Thyroid gland (tissue), 4 donors: ENCODE measurements around the gene ZBTB48. TPM values are rescaled to one million over a fixed set of nuclear protein-coding genes. Genes with fewer than 3 reads are reported as not detected.

Experiments used
- DNase-seq, 2 donors: peaks; one replicate each; pipeline ENCODE4 v3.0.0-alpha.2; 2019
- H3K27ac ChIP-seq, 3 donors: fragments of 200-600 bp; sonication (generic); 1 replicate in 2 of 3; 2 replicates in 1 of 3; pipeline ENCODE4 v1.5.1; 2016 to 2019; ENCODE audit warnings: mild to moderate bottlenecking in 1 of 3, moderate library complexity in 1 of 3
- H3K27me3 ChIP-seq: fragments of 200-600 bp; sonication (generic); one replicate; pipeline ENCODE4 v1.5.1; 2019
- H3K36me3 ChIP-seq, 2 donors: fragments of 200-600 bp; sonication (generic); one replicate each; pipeline ENCODE4 v1.5.1; 2016 to 2019
- H3K4me1 ChIP-seq, 2 donors: fragments of 200-600 bp; sonication (generic); one replicate each; pipeline ENCODE4 v1.5.1; 2017 to 2019
- H3K4me3 ChIP-seq, 3 donors: fragments of 200-600 bp; sonication (generic); replicated peaks in 1 of 3; 1 replicate in 2 of 3; 2 replicates in 1 of 3; pipeline ENCODE4 v1.5.1; 2016; ENCODE audit warnings: mild to moderate bottlenecking in 1 of 3
- H3K9me3 ChIP-seq: fragments of 200-600 bp; sonication (generic); one replicate; pipeline ENCODE4 v1.5.1; 2017
- POLR2A ChIP-seq, 2 donors: fragments of 450-650 bp; IDR thresholded peaks; one replicate each; pipeline ENCODE4 v1.6.1; 2017; ENCODE audit warnings: antibody characterized with exemption in 2 of 2, mild to moderate bottlenecking in 2 of 2, moderate library complexity in 1 of 2
- WGBS, 2 donors: methylation state at CpG; one replicate each; pipeline ENCODE4 v1.1.5; 2017; 5-methylcytosine and 5-hydroxymethylcytosine counted together
- intact Hi-C: fragments of 100-400 bp; cut with DNase I; formaldehyde crosslinking; loops from one replicate; pipeline ENCODE4 v1.15.1; 2023
- total RNA-seq, 4 donors: library from RNA; depleted of rRNA; stranded (reverse); fragments of >200 nt; gene quantifications; one replicate each; pipeline ENCODE4 v1.2.3, GENCODE V29; 2016
- TF ChIP-seq, protein P1 (sequence below), 6 experiments: fragments of 200-600 bp in 3 of 6; fragments of 450-650 bp in 3 of 6; sonication (generic) in 3 of 6; IDR thresholded peaks; one replicate each; pipeline ENCODE4 v1.5.1; 2016 to 2019; ENCODE audit warnings: antibody characterized with exemption in 6 of 6, mild to moderate bottlenecking in 2 of 6, inconsistent platforms in 1 of 6, moderate library complexity in 1 of 6

ZBTB48 gene
- total RNA-seq, 4 donors from 2014 or later, result 22.7 to 33.8 (median 29.4) TPM

- peak overlapping the region; percentile 90 to 94 (median 93) for H3K27ac ChIP-seq
- H3K36me3 ChIP-seq, result no peaks in the 10 kb centered on the region
- H3K4me3 ChIP-seq, result peak overlapping the region; percentile 17 to 100 (median 26)
- intact Hi-C loops, result no loop called here
- DNase-seq, result peak; percentile 54 to 56
- WGBS, 2 donors, result 0 to 2% methylated on average over 20 to 22 of the region's 67 CpGs
- TF ChIP-seq, protein P1, sequence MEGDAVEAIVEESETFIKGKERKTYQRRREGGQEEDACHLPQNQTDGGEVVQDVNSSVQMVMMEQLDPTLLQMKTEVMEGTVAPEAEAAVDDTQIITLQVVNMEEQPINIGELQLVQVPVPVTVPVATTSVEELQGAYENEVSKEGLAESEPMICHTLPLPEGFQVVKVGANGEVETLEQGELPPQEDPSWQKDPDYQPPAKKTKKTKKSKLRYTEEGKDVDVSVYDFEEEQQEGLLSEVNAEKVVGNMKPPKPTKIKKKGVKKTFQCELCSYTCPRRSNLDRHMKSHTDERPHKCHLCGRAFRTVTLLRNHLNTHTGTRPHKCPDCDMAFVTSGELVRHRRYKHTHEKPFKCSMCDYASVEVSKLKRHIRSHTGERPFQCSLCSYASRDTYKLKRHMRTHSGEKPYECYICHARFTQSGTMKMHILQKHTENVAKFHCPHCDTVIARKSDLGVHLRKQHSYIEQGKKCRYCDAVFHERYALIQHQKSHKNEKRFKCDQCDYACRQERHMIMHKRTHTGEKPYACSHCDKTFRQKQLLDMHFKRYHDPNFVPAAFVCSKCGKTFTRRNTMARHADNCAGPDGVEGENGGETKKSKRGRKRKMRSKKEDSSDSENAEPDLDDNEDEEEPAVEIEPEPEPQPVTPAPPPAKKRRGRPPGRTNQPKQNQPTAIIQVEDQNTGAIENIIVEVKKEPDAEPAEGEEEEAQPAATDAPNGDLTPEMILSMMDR (IDR thresholded peaks at IDR 0.05), result no peak
- TF ChIP-seq POLR2A (IDR thresholded peaks at IDR 0.05), result peak in 1 of 2 donors; percentile 58
- H3K4me1 ChIP-seq, result peaks cover 8 to 25% of the 10 kb centered on the region in 2 donors
- no peaks in the 10 kb centered on the region for H3K9me3 ChIP-seq
- H3K27me3 ChIP-seq, result no peaks in the 10 kb centered on the region
Measured at GRCh38 chr1:6612641-6613360, 33.0 kb downstream of the ZBTB48 start.

DNA sequence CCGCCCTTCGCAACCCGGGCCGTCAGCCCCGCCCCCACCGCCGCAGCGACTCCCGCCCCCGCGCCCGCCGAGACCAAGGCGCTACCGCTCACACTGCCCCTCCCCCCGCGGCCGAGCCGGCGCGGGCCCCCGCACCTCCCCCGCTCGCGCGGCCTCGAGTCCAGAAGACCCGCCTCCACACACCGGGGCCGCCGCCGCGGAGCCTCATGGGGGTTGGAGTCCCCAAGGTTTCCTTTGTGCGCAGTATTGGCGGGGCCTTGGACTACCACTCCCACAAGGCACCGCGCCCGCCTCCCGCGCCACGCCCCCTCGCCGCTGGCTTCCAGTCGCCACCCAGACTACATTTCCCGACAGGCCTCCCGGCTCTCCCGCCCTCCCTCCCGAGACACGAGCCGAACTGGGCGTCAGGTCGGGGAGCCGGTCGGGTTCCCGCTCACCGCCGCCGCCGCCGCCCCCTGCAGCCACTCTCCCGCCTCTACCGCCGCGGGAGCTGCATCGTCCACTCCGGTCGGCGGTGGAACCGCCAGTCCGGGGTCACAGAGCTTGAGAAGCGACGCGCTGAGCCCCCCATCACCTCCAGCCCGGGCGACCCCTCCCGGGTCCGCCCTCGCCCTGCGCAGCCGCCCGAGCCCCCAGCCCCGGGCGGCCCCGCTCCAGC lies 33.7 kb downstream of the ZBTB48 start, which contains the start of gene PHF13:
PHF13 (plus strand) TSS at position 371 of the 658 bp plus-strand sequence. CDS start 336 bp downstream, outside the sequence.
- intact Hi-C loops, result loop anchor here (2.0 kb wide), 1 partner anchor 13 kb away; no protein-coding TSS in a partner anchor
- Histone ChIP-seq H3K4me1 (peaks cover 8 to 25% of the 10 kb centered on the region in 2 donors), H3K27ac (peak within 1 kb of the TSS; percentile 93 to 95 (median 94)), H3K27me3 (no peaks in the 10 kb centered on the region), H3K36me3 (no peaks in the 10 kb centered on the region), H3K4me3 (peak within 1 kb of the TSS; percentile 69 to 100 (median 96)), H3K9me3 (no peaks in the 10 kb centered on the region)
- WGBS, 2 donors, result no CpG with 5 or more reads among the region's 84 CpGs
- peak; percentile 99 to 100 for DNase-seq
- TF ChIP-seq, protein P1 (IDR thresholded peaks at IDR 0.05), result no peak
- TF ChIP-seq POLR2A (IDR thresholded peaks at IDR 0.05), result peak in 1 of 2 donors; percentile 75

GRCh38 chr1:6614019-6614928 lies 34.5 kb downstream of the ZBTB48 start:
- Histone ChIP-seq H3K36me3 (no peaks in the 10 kb centered on the region), H3K27ac (peak overlapping the region; percentile 76 to 95 (median 83)), H3K27me3 (no peaks in the 10 kb centered on the region), H3K4me3 (peak overlapping the region; percentile 69 to 100 (median 96)), H3K4me1 (peaks cover 8 to 22% of the 10 kb centered on the region in 2 donors), H3K9me3 (no peaks in the 10 kb centered on the region)
- no peak for TF ChIP-seq POLR2A (IDR thresholded peaks at IDR 0.05)
- TF ChIP-seq, protein P1 (IDR thresholded peaks at IDR 0.05), result no peak
- WGBS, 2 donors, result 1% methylated on average over 27 of the region's 117 CpGs; no CpG with 5 or more reads in 1 of the 2 donors
- intact Hi-C loops, result loop anchor here (2.0 kb wide), 1 partner anchor 13 kb away; no protein-coding TSS in a partner anchor
- peak; percentile 54 to 56 for DNase-seq

GRCh38 chr1:6614929-6615785 lies 35.4 kb downstream of the ZBTB48 start:
- intact Hi-C loops, result loop anchor here (2.0 kb wide), 1 partner anchor 14 kb away; no protein-coding TSS in a partner anchor

More at GRCh38 chr1:6614929-6615785, 35.4 kb downstream of the ZBTB48 start:
- TF ChIP-seq, protein P1 (IDR thresholded peaks at IDR 0.05), result no peak
- TF ChIP-seq POLR2A (IDR thresholded peaks at IDR 0.05), result no peak
- Histone ChIP-seq H3K36me3 (peaks cover 6% of the 10 kb centered on the region in 2 donors), H3K27ac (peak overlapping the region; percentile 39 to 95 (median 76)), H3K27me3 (no peaks in the 10 kb centered on the region), H3K4me3 (peak overlapping the region in 2 of 3 donors; percentile 96 to 100), H3K4me1 (peaks cover 8 to 14% of the 10 kb centered on the region in 2 donors), H3K9me3 (no peaks in the 10 kb centered on the region)
- 3% methylated on average over 30 to 33 of the region's 82 CpGs for WGBS, 2 donors
- DNase-seq, result peak in 1 of 2 donors; percentile 35
